Measurements from ENCODE around the gene PPM1L.

The PPM1L gene

DNA sequence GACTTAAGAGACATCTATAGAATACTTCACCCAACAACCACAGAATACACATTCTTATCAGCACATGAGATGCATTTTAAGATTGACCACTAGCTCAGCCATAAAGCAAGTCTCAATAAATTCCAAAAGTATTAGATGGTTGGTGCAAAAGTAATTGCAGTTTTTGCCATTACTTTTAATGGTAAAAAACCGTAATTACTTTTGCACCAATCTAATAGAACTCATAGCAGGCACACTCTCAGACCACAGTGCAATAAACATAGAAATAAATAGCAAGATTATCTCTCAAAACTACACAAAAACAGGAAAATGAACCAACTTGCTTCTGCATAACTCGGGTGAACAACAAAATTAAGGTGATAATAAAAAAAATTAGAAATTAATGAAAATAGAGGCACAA lies 33.7 kb upstream of the PPM1L start:
- TF ChIP-seq CTCF (IDR thresholded peaks at IDR 0.05; ENCODE audit: control extremely low read depth, extremely low read depth, low read depth, missing control alignments), result no peak
- CTCF ChIA-PET, result no interaction called here
- no peak for DNase-seq (ENCODE audit: extremely low spot score)
- POLR2A ChIA-PET, result no interaction called here

DNA sequence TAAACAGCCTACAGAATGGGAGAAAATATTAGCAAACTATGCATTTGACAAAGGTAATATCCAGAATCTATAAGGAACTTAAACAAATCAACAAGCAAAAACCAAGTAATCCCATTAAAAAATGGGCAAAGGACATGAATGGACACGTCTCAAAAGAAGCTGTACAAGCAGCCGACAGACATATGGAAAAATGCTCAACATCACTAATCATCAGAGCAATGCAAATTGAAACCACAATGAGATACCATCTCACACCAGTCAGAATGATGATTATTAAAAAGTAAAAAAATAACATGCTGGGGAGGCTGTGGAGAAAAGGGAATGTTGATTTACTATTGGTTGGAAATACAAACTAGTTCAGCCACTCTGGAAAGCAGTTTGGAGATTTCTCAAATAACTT lies 30.7 kb upstream of the PPM1L start:
- CTCF ChIA-PET, result no interaction called here
- TF ChIP-seq CTCF (IDR thresholded peaks at IDR 0.05; ENCODE audit: control extremely low read depth, extremely low read depth, low read depth, missing control alignments), result no peak

DNA sequence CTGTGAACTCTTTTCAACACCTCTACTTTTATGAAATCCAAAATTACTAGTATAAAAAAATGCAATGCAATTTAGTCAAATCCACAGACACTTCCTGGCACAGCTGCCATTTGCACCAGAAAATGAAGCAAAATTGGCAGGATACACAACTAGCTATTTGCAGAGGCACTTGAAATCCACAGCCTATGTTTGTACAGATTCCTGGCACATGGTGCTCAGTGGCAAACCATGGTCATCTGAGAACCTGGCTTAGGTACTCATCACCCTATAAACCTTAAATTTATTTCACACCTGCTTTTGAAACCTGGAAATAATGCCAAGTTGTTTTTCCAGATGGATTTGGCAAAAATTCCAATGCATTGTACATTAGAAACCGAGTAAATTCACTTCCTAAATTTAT lies 20.2 kb upstream of the PPM1L start:
- TF ChIP-seq CTCF (IDR thresholded peaks at IDR 0.05; ENCODE audit: control extremely low read depth, extremely low read depth, low read depth, missing control alignments), result no peak
- DNase-seq (ENCODE audit: extremely low spot score), result no peak
- ChIA-PET CTCF (interaction anchor here (1.6 kb wide), 1 partner anchor 26 kb away, joined by 5 read pairs; no protein-coding TSS in a partner anchor), POLR2A (no interaction called here)

More for the DNA sequence above, 30.7 kb upstream of the PPM1L start:
- POLR2A ChIA-PET, result no interaction called here
- no peak for DNase-seq (ENCODE audit: extremely low spot score)

- no peak for DNase-seq (ENCODE audit: extremely low spot score)
- POLR2A ChIA-PET, result no interaction called here
- CTCF ChIA-PET, result interaction anchor here (0.6 to 2.4 kb wide), 2 partner anchors 9 to 20 kb away, joined by 3 to 5 read pairs; no protein-coding TSS in a partner anchor
- TF ChIP-seq CTCF (IDR thresholded peaks at IDR 0.05; ENCODE audit: control extremely low read depth, extremely low read depth, low read depth, missing control alignments), result no peak
These were observed 18.0 kb upstream of the PPM1L start for GRCh38 chr3:160738048-160738447.

- POLR2A ChIA-PET, result no interaction called here
- no peak for DNase-seq (ENCODE audit: extremely low spot score)
- CTCF ChIA-PET, result interaction anchor here (1.4 kb wide), 1 partner anchor 10 kb away, joined by 5 read pairs; no protein-coding TSS in a partner anchor
- no peak for TF ChIP-seq CTCF (IDR thresholded peaks at IDR 0.05; ENCODE audit: control extremely low read depth, extremely low read depth, low read depth, missing control alignments)
These were observed 17.0 kb upstream of the PPM1L start for GRCh38 chr3:160739079-160739478.

DNA sequence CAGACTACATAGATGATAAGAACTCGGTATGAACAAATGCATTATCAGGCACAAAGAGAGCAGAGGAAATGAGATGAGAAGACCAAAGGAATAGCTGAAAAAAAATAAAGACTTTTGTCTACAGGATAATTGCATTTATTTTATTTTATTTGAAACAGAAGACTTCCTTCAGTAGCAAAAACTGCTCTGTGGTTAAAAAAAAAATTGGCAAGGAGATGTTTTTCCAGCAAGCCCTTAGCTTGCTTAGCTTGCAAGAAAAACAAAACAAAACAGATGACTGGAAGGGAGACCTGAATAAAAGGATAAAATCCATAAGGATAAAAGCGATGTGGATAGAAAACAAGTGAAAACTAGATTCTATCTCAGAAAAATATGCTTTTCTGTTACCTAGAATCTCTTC lies 9.1 kb upstream of the PPM1L start:
- TF ChIP-seq CTCF (IDR thresholded peaks at IDR 0.05; ENCODE audit: control extremely low read depth, extremely low read depth, low read depth, missing control alignments), result no peak
- DNase-seq (ENCODE audit: extremely low spot score), result no peak
- CTCF ChIA-PET, result interaction anchor here (0.8 kb wide), 1 partner anchor 10 kb away, joined by 3 read pairs; the partner anchor contains the start of gene PPM1L
- POLR2A ChIA-PET, result no interaction called here

DNA sequence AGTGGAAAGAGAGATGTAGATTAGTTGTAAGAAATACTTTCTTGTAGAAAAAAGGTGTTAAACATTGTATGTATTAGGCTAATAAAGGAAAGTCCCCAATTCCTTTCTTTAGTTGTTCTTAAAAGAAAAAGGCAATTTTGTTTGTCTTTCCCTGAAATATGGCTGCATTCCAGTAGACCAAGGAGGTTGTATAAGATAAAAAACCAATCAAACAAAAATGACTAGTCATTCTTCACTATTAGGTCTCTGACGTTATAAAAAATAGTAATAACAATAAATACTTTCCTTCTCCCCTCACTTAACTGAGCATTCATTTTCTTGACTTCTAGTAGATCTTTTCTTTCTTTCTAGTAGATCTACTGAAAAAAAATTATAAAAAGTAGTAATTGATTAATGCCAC lies 8.6 kb upstream of the PPM1L start:
- POLR2A ChIA-PET, result no interaction called here
- no peak for DNase-seq (ENCODE audit: extremely low spot score)
- CTCF ChIA-PET, result no interaction called here
- TF ChIP-seq CTCF (IDR thresholded peaks at IDR 0.05; ENCODE audit: control extremely low read depth, extremely low read depth, low read depth, missing control alignments), result no peak

All from GM10248 (cell line).